ENCODE measurements around the gene PDCD1.
"Not testable (repeated sequence)": the region's sequence is repeated elsewhere in the genome, so short reads cannot be mapped to it uniquely, and the experiment has no call there.

Gene PDCD1

GRCh38 chr2:241858206-241859016, at the start of gene PDCD1:
PDCD1 (minus strand) TSS chr2:241858894; CDS start chr2:241858838, 56 bp downstream.
- DNase-seq (ENCODE audit: low read depth, low spot score): no peak

- not testable (repeated sequence) for DNase-seq (ENCODE audit: low read depth, low spot score)
Observed at GRCh38 chr2:241907831-241908230, 49.1 kb upstream of the PDCD1 start.

DNA sequence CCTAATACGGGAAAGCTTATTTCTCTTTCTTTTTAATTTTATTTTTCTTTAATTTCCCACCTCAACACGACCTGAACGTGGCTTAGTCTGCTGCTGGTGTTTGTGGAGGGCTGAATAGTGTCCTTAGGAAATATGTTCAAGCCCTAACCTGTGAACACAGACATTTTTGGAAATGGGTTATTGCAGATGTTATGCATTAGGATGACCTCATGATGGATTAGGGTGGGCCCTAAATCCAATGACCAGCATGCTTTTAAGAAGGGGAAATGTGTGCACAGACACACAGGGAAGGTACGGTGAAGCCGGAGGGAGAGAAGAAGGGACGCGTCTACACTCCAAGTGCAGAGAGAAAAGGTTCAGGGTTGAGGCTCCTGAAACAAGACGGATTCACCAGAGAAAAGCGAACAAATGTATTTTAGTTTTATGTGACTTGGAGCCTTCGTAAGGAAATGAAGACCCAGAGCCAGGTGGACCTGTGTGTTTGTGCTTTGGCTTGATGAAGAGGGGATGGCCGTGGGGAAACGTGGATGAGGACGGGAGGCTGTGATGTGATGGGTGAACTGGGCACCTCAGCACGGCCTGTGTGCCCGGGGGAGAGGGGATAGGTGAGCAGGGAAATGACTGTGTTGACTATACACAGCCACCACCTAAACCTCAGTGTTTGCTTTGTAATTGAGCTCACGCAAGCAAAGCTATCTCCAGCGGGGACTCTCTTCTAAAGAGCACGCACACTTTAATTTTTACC, 48.3 kb upstream of the PDCD1 start:
- no peak for DNase-seq (ENCODE audit: low read depth, low spot score)

DNA sequence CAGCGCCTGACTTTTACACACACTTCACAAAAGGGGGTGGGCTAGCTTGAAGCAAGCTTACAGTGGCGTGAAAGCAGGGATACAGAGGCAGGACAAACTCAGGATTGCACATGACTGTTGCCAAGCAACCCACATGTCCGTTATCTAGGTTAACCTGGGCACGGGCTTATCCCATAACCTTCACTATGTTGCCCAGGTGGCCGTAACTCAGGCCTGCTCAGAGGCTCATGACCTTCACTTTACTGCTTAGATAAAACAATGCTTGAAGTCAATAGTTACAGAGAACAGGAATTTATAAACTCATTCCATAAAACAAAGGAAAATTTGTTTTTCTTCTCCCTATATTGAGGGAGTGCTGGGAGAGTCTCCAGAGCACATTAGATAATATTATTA, 47.7 kb upstream of the PDCD1 start:
- DNase-seq (ENCODE audit: low read depth, low spot score): not testable (repeated sequence)

GRCh38 chr2:241905716-241906377, 47.2 kb upstream of the PDCD1 start:
- no peak for DNase-seq (ENCODE audit: low read depth, low spot score)

GRCh38 chr2:241904791-241905710, 46.4 kb upstream of the PDCD1 start:
- DNase-seq (ENCODE audit: low read depth, low spot score): no peak

DNA sequence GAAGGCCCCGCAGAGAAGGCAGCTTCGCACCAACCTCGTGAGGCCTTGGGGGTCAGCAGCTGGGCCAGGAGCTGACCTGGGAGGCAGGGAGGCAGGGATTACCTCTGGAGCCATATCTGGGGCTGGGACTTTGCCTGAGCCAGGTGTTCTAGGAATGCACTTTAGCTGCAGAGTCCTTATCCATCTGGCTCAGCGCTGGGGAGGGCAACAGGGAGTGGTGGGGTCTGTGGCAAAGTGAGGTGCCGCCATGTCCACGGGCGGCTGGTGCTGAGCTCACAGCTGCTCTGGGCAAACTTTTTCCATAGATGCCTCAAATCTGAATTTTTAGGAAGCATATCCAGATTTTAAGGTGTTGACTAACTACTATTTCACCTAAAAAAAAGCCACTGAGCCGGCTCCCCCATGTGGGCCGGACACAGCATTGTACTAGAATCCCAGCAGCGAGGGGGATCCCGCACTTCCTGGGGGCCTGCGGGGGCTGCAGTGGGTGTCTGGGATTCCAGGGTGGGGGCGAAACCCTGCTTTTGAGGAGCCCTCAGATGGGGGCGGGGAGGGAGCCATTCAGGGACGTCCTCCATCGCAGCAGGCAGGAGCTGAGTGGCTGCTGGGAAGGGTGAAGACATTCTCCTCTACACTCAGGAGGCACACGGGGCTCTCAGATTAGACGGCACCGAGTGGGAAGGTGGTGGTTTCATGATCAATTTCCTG, 45.5 kb upstream of the PDCD1 start:
- DNase-seq (ENCODE audit: low read depth, low spot score): no peak

GRCh38 chr2:241903121-241904010, 44.7 kb upstream of the PDCD1 start:
- no peak for DNase-seq (ENCODE audit: low read depth, low spot score)

GRCh38 chr2:241902357-241902991, 43.8 kb upstream of the PDCD1 start:
- no peak for DNase-seq (ENCODE audit: low read depth, low spot score)

GRCh38 chr2:241901500-241902351, 43.0 kb upstream of the PDCD1 start:
- DNase-seq (ENCODE audit: low read depth, low spot score): no peak

- DNase-seq (ENCODE audit: low read depth, low spot score): no peak
Observed at GRCh38 chr2:241901018-241901380, 42.3 kb upstream of the PDCD1 start.

DNA sequence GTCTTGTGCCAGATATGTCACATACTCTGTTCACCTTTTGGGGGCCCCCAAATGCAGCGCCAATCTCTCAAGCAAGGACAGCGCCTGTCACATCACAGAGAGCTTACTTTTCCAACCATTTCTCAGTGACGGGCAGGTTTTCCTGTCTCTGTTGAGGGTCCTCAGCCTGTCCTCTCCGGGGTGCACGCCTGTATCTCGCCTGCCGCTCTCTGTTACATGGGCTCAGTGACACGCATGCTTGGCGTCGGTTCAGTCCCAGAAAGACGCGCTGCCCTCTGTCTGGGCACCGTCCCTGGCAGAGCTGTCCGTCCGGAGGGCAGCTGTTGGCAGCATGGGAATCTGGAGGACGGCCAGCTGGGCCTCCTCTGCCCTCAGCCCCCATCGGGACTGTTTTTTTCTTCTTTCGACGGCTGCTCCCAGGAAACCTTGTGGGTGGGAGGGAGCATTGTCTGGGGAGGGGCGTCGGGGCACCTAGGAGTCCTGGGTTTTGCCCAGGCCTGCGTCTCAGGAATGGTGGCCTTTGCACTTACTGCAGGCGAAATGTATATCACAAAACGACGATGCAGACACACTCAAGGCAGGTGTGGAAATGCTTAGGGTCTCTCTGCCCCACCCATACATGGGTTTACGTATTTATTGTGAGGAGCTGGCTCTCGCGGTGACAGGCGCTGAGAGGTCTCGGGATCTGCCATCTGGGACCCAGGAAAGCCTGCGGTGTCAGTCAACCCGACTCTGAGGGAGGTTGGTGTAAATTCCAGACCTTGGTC, 41.7 kb upstream of the PDCD1 start:
- DNase-seq (ENCODE audit: low read depth, low spot score): no peak

DNA sequence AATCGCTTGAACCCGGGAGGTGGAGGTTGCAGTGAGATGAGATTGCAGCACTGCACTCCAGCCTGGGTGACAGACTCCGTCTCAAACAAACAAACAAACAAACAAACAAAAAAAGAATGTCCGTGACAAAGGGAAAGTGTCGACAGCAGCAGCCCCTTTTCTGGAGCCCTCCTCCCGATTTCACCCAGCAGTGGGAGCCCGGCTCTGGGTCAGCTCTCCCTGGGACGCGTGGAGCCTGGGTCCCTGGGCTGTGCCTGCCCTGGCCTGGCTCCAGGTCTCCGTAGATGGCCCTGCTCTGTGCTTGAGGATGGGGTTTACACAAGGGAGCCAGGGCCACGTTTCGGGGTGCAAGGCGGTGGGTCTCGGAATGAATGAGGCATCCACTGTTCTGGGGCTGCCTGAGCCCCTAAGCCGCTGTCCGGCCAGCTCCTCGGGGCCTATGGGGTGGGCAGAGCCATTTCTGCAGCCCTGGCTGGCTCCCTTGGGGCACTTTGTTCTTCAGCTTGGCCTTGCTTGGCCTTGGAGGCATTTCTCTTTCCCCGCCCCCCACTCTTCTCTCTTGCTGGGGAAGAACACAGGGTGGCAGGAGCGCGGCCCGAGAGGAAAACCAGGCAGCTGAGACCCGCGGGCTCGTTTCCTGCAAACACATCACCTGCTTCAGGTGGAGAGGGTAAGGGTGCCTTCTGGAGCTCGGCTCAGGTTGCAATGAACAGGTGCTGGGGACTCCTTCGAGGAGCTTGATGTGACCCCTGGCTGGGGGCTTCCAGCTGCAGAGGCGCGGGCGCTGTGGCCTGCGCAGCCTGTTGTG, 40.0 kb upstream of the PDCD1 start:
- no peak for DNase-seq (ENCODE audit: low read depth, low spot score)

DNA sequence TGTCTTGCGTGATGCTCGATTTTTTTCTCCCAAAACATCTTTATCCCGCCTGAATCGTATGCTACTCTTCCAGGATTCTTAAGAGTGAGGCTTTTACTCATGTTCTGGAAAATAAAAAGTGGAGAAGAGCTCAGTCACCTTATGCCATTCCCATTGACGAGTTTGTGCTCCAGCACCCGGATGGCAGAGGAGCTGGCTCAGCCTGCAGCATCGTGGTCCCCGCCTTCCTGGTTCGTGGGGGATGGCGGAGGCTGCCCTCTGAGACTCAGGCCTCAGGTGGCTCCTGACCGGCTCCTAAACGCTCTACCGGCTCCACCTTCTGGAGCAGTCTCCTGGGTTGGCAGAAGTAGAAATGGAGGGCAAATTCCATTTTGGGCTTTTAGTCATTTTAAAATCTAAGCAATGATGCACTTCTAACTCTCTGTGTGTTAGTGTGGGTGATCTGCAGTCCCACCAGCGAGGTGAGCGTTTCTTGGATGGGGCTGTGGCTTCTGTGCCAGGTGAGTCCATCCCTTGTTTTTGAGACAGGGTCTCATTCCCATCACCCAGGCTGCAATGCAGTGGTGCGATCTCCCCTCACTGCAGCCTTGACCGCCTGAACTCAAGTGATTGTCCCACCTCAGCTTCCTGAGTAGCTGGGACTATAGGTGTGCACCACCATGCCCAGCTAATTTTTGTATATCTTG, 38.7 kb upstream of the PDCD1 start:
- no peak for DNase-seq (ENCODE audit: low read depth, low spot score)

DNA sequence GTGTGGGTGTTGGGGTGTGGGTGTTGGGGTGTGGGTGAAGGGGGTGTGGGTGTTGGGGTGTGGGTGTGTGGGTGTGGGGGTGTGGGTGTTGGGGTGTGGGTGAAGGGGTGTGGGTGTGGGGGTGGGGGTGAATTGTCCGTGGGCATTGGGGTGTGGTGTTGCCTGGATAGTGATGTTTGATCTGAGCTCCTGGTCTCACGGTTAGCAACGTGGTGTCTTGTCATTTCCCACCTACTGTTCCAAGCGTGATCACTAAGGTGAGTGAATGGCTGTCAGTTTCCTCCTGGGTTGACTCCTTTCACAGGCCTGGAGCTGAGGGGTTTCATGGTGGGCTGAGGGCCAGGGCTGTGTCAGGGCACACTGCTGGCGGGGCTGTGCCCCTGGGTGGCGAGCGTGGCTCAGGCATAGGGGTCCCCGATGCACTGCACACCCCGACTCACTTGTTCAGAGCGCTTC, 38.1 kb upstream of the PDCD1 start:
- DNase-seq (ENCODE audit: low read depth, low spot score): no peak
